Transverse colon (tissue), 4 donors: ENCODE measurements around the gene LRCOL1.

Experiments used
- POLR2A ChIP-seq: fragments of 450-650 bp; IDR thresholded peaks from one replicate; pipeline ENCODE4 v1.6.1; 2016; ENCODE audit warnings: antibody characterized with exemption, mild to moderate bottlenecking, moderate library complexity
- POLR2AphosphoS5 ChIP-seq, 3 donors: sonication (generic); formaldehyde crosslinking; IDR thresholded peaks; one replicate each; pipeline ENCODE4 v1.6.1; 2016; ENCODE audit warnings: antibody characterized with exemption in 3 of 3
- TF ChIP-seq, protein P1 (sequence below), 5 experiments: fragments of 200-600 bp in 3 of 5; fragments of 450-650 bp in 2 of 5; sonication (generic) in 3 of 5; IDR thresholded peaks; 1 replicate in 2 of 5; 2 replicates in 3 of 5; pipeline ENCODE4 v1.5.1; 2016 to 2017; ENCODE audit warnings: antibody characterized with exemption in 5 of 5, inconsistent platforms in 3 of 5, mild to moderate bottlenecking in 2 of 5, moderate library complexity in 1 of 5

GRCh38 chr12:132570635-132571034 lies 39.7 kb downstream of the LRCOL1 start:
- TF ChIP-seq POLR2AphosphoS5 (IDR thresholded peaks at IDR 0.05) (no peak), POLR2A (no peak)
- TF ChIP-seq, protein P1, sequence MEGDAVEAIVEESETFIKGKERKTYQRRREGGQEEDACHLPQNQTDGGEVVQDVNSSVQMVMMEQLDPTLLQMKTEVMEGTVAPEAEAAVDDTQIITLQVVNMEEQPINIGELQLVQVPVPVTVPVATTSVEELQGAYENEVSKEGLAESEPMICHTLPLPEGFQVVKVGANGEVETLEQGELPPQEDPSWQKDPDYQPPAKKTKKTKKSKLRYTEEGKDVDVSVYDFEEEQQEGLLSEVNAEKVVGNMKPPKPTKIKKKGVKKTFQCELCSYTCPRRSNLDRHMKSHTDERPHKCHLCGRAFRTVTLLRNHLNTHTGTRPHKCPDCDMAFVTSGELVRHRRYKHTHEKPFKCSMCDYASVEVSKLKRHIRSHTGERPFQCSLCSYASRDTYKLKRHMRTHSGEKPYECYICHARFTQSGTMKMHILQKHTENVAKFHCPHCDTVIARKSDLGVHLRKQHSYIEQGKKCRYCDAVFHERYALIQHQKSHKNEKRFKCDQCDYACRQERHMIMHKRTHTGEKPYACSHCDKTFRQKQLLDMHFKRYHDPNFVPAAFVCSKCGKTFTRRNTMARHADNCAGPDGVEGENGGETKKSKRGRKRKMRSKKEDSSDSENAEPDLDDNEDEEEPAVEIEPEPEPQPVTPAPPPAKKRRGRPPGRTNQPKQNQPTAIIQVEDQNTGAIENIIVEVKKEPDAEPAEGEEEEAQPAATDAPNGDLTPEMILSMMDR (IDR thresholded peaks at IDR 0.05) = no peak
